Caco-2 (cell line): Measurements from ENCODE around the gene NECTIN1. TPM values are rescaled to one million over a fixed set of nuclear protein-coding genes. Genes with fewer than 3 reads are reported as not detected.

ENCODE experiments used
- BruUV-seq: library from RNA; stranded (reverse); fragments of 400-500 nt; replicated peaks from 2 replicates; lab custom pipeline; 2021; lab: Mats Ljungman, UMichigan
- CTCF ChIA-PET: fragments of 300-600 bp; sonication (Branson Sonifier 250); formaldehyde crosslinking; loops from one replicate; lab custom pipeline; 2022; ENCODE audit warnings: antibody characterized with exemption; lab: Charles Lee
- POLR2A ChIA-PET: fragments of 300-600 bp; sonication (Branson Sonifier 250); formaldehyde crosslinking; loops from one replicate; lab custom pipeline; 2022; ENCODE audit warnings: antibody characterized with exemption; lab: Charles Lee
- DNase-seq, 2 experiments: peaks; one replicate each; pipeline versions ENCODE4 v3.0.0 to v3.0.0-alpha.2; 2020 to 2022
- H3K27me3 ChIP-seq: replicated peaks from 2 replicates; pipeline ENCODE4 v1.6.0; 2011; ENCODE audit warnings: low read length; ENCODE audit not compliant: control insufficient read depth, insufficient read depth
- H3K36me3 ChIP-seq: 2 replicates; pipeline ENCODE4 v1.5.1; 2011; ENCODE audit warnings: low read length; ENCODE audit not compliant: control insufficient read depth, insufficient read depth
- H3K4me1 ChIP-seq: fragments of 250-450 bp; sonication (Bioruptor Pico); 2 replicates; pipeline ENCODE4 v1.5.1; 2020; ENCODE audit warnings: mild to moderate bottlenecking
- H3K4me3 ChIP-seq: 2 replicates; pipeline ENCODE4 v1.5.1; 2011; ENCODE audit warnings: low read depth, mild to moderate bottlenecking, control low read depth, low read length
- H3K9me3 ChIP-seq: fragments of 250-450 bp; sonication (Bioruptor Pico); 2 replicates; pipeline ENCODE4 v1.5.1; 2020; ENCODE audit warnings: mild to moderate bottlenecking, moderate library complexity
- H3K27ac Mint-ChIP-seq: one replicate; pipeline ENCODE4 v1.8.0; 2022; ENCODE audit warnings: mixed read lengths; ENCODE audit not compliant: unreplicated experiment
- H3K27me3 Mint-ChIP-seq: one replicate; pipeline ENCODE4 v1.8.0; 2022; ENCODE audit warnings: mixed read lengths; ENCODE audit not compliant: insufficient read depth, unreplicated experiment
- H3K36me3 Mint-ChIP-seq: one replicate; pipeline ENCODE4 v1.8.0; 2022; ENCODE audit warnings: mild to moderate bottlenecking, mixed read lengths; ENCODE audit not compliant: insufficient read depth, unreplicated experiment
- H3K4me1 Mint-ChIP-seq: one replicate; pipeline ENCODE4 v1.8.0; 2022; ENCODE audit warnings: low read depth, mixed read lengths; ENCODE audit not compliant: unreplicated experiment
- H3K4me3 Mint-ChIP-seq: one replicate; pipeline ENCODE4 v1.8.0; 2022; ENCODE audit warnings: mild to moderate bottlenecking, moderate library complexity, mixed read lengths; ENCODE audit not compliant: unreplicated experiment
- H3K9me3 Mint-ChIP-seq: one replicate; pipeline ENCODE4 v1.8.0; 2022; ENCODE audit warnings: mixed read lengths; ENCODE audit not compliant: unreplicated experiment
- CTCF ChIP-seq, 2 experiments: fragments of 200-600 bp in 1 of 2; IDR thresholded peaks; 1 replicate in 1 of 2; 2 replicates in 1 of 2; pipeline versions ENCODE4 v1.5.1 to v1.8.0; 2011 to 2022; ENCODE audit warnings: antibody characterized with exemption in 1 of 2, control low read depth in 1 of 2, inconsistent platforms in 1 of 2, low read depth in 1 of 2, low read length in 1 of 2, mild to moderate bottlenecking in 1 of 2, moderate library complexity in 1 of 2; ENCODE audit not compliant: insufficient read depth in 1 of 2, severe bottlenecking in 1 of 2, unreplicated experiment in 1 of 2
- intact Hi-C: fragments of 100-400 bp; cut with micrococcal nuclease; formaldehyde crosslinking; loops from one replicate; pipeline ENCODE4 v1.10.0; 2022; ENCODE audit not compliant: unreplicated experiment
- total RNA-seq: library from RNA; stranded (reverse); gene quantifications from 2 replicates; pipeline ENCODE4 v1.2.3, GENCODE V29; 2022

NECTIN1 gene
- total RNA-seq, 1 experiment from 2014 or later: 60.1 TPM

- DNase-seq: peak; percentile 62 to 68
- CTCF ChIA-PET: interaction anchor here (1.3 kb wide), 1 partner anchor 10 kb away, joined by 3 read pairs; no protein-coding TSS in a partner anchor
- Mint-ChIP-seq H3K4me3 (no peak overlapping the region), H3K27ac (no peak overlapping the region), H3K36me3 (no peaks in the 10 kb centered on the region), H3K4me1 (peaks cover 24% of the 10 kb centered on the region), H3K27me3 (no peaks in the 10 kb centered on the region), H3K9me3 (no peaks in the 10 kb centered on the region)
- intact Hi-C loops: no loop called here
- peaks cover 21% of the 10 kb centered on the region for H3K4me1 ChIP-seq
- no peaks in the 10 kb centered on the region for H3K36me3 ChIP-seq
- no TSS peak for BruUV-seq
- peaks cover 10% of the 10 kb centered on the region; the same call in 1 of the 2 replicates for H3K9me3 ChIP-seq
- no peaks in the 10 kb centered on the region for H3K27me3 ChIP-seq
- POLR2A ChIA-PET: no interaction called here
- TF ChIP-seq CTCF (IDR thresholded peaks at IDR 0.05; ENCODE audit: insufficient read depth in 1 of 2, low read depth in 1 of 2, low read length in 1 of 2, severe bottlenecking in 1 of 2, unreplicated experiment in 1 of 2): no peak
- H3K4me3 ChIP-seq: no peak overlapping the region
Observed at GRCh38 chr11:119594639-119595249, 134.3 kb downstream of the NECTIN1 start.

- no peak for TF ChIP-seq CTCF (IDR thresholded peaks at IDR 0.05; ENCODE audit: insufficient read depth in 1 of 2, low read depth in 1 of 2, low read length in 1 of 2, severe bottlenecking in 1 of 2, unreplicated experiment in 1 of 2)
- peaks cover 21% of the 10 kb centered on the region for H3K4me1 ChIP-seq
- Mint-ChIP-seq H3K27ac (no peak overlapping the region), H3K9me3 (no peaks in the 10 kb centered on the region), H3K4me1 (peaks cover 20% of the 10 kb centered on the region), H3K27me3 (no peaks in the 10 kb centered on the region), H3K4me3 (no peak overlapping the region), H3K36me3 (no peaks in the 10 kb centered on the region)
- no peak for DNase-seq
- H3K27me3 ChIP-seq: no peaks in the 10 kb centered on the region
- POLR2A ChIA-PET: no interaction called here
- H3K36me3 ChIP-seq: no peaks in the 10 kb centered on the region
- no peak overlapping the region for H3K4me3 ChIP-seq
- BruUV-seq: no TSS peak
- peaks cover 10% of the 10 kb centered on the region; the same call in 1 of the 2 replicates for H3K9me3 ChIP-seq
- intact Hi-C loops: no loop called here
- CTCF ChIA-PET: no interaction called here
Observed at GRCh38 chr11:119593346-119593745, 135.7 kb downstream of the NECTIN1 start.

- CTCF ChIA-PET: no interaction called here
- BruUV-seq: no TSS peak
Observed at GRCh38 chr11:119592642-119593041, 136.4 kb downstream of the NECTIN1 start.

More at GRCh38 chr11:119592642-119593041, 136.4 kb downstream of the NECTIN1 start:
- Histone ChIP-seq H3K36me3 (no peaks in the 10 kb centered on the region), H3K4me1 (peaks cover 21% of the 10 kb centered on the region), H3K4me3 (no peak overlapping the region), H3K27me3 (no peaks in the 10 kb centered on the region), H3K9me3 (peaks cover 10% of the 10 kb centered on the region; the same call in 1 of the 2 replicates)
- Mint-ChIP-seq H3K4me1 (peaks cover 13% of the 10 kb centered on the region), H3K27me3 (no peaks in the 10 kb centered on the region), H3K4me3 (no peak overlapping the region), H3K9me3 (no peaks in the 10 kb centered on the region), H3K36me3 (no peaks in the 10 kb centered on the region), H3K27ac (no peak overlapping the region)
- POLR2A ChIA-PET: no interaction called here
- no peak for DNase-seq
- TF ChIP-seq CTCF (IDR thresholded peaks at IDR 0.05; ENCODE audit: insufficient read depth in 1 of 2, low read depth in 1 of 2, low read length in 1 of 2, severe bottlenecking in 1 of 2, unreplicated experiment in 1 of 2): no peak
- intact Hi-C loops: no loop called here
